SK-N-SH (cell line): Measurements from ENCODE around the gene FERMT2. TPM values are rescaled to one million over a fixed set of nuclear protein-coding genes. Genes with fewer than 3 reads are reported as not detected.

ENCODE experiments used
- CTCF ChIA-PET: fragments of 300-600, 350-600 bp; formaldehyde crosslinking; extraction: SDS; loops from one replicate; lab custom pipeline; 2021; lab: Yijun Ruan, JAX
- POLR2A ChIA-PET: fragments of 350-600 bp; sonication (Branson Sonifier 250); formaldehyde crosslinking; extraction: SDS; loops from one replicate; lab custom pipeline; 2020; ENCODE audit warnings: antibody characterized with exemption, inconsistent platforms; lab: Yijun Ruan, JAX
- DNase-seq: peaks from one replicate; pipeline ENCODE4 v3.0.0; 2012
- H2AFZ ChIP-seq: fragments of 200-600 bp; sonication (generic); 2 replicates; pipeline ENCODE4 v1.8.1; 2016; ENCODE audit warnings: antibody characterized with exemption, mild to moderate bottlenecking, low read depth
- H3F3A ChIP-seq: fragments of 200-600 bp; sonication (generic); replicated peaks from 2 replicates; pipeline ENCODE3; 2016; ENCODE audit warnings: antibody characterized with exemption, mild to moderate bottlenecking; ENCODE audit not compliant: insufficient read depth
- H3K27ac ChIP-seq, 2 experiments: fragments of 200-500 bp in 1 of 2; fragments of 200-600 bp in 1 of 2; sonication (Bioruptor generic) in 1 of 2; sonication (generic), shearing (Covaris generic) in 1 of 2; 2 replicates each; pipeline versions ENCODE4 v1.5.1 to v1.6.1; 2014 to 2016; ENCODE audit warnings: low read depth in 2 of 2, inconsistent platforms in 1 of 2, low read length in 1 of 2, mild to moderate bottlenecking in 1 of 2, mixed read lengths in 1 of 2
- H3K27me3 ChIP-seq: fragments of 200-600 bp; sonication (generic), shearing (Covaris generic); 2 replicates; pipeline ENCODE4 v1.6.1; 2016; ENCODE audit warnings: mixed run types; ENCODE audit not compliant: insufficient read depth
- H3K36me3 ChIP-seq, 2 experiments: fragments of 200-500 bp in 1 of 2; fragments of 200-600 bp in 1 of 2; sonication (Bioruptor generic) in 1 of 2; sonication (generic) in 1 of 2; replicated peaks in 1 of 2; 2 replicates each; pipeline versions ENCODE3 to v1.5.1; 2014 to 2016; ENCODE audit warnings: low read length in 1 of 2, mild to moderate bottlenecking in 1 of 2; ENCODE audit not compliant: insufficient read depth in 2 of 2, control insufficient read depth in 1 of 2
- H3K4me1 ChIP-seq, 2 experiments: fragments of 200-500 bp in 1 of 2; fragments of 200-600 bp in 1 of 2; sonication (Bioruptor generic) in 1 of 2; sonication (generic), shearing (Covaris generic) in 1 of 2; 2 replicates each; pipeline versions ENCODE4 v1.5.1 to v1.6.1; 2014 to 2016; ENCODE audit warnings: low read depth in 1 of 2, low read length in 1 of 2, mixed run types in 1 of 2; ENCODE audit not compliant: insufficient read depth in 2 of 2, control insufficient read depth in 1 of 2
- H3K4me2 ChIP-seq: fragments of 200-600 bp; sonication (generic), shearing (Covaris generic); 2 replicates; pipeline ENCODE4 v1.6.1; 2017; ENCODE audit warnings: mixed run types
- H3K4me3 ChIP-seq, 2 experiments: fragments of 200-500 bp in 1 of 2; fragments of 200-600 bp in 1 of 2; sonication (Bioruptor generic) in 1 of 2; sonication (generic), shearing (Covaris generic) in 1 of 2; 2 replicates each; pipeline versions ENCODE4 v1.5.1 to v1.8.1; 2014 to 2016; ENCODE audit warnings: low read depth in 2 of 2, inconsistent platforms in 1 of 2, low read length in 1 of 2, mild to moderate bottlenecking in 1 of 2, mixed read lengths in 1 of 2, moderate library complexity in 1 of 2
- H3K79me2 ChIP-seq: fragments of 200-600 bp; sonication (generic); 2 replicates; pipeline ENCODE4 v1.8.1; 2017; ENCODE audit warnings: mild to moderate bottlenecking; ENCODE audit not compliant: insufficient read depth
- H3K9ac ChIP-seq: fragments of 200-600 bp; sonication (generic); 2 replicates; pipeline ENCODE4 v1.6.1; 2017; ENCODE audit warnings: mixed run types
- H3K9me2 ChIP-seq: fragments of 200-600 bp; sonication (generic); 2 replicates; pipeline ENCODE4 v1.6.1; 2017; ENCODE audit warnings: mixed run types
- H3K9me3 ChIP-seq: fragments of 200-600 bp; sonication (generic); 2 replicates; pipeline ENCODE4 v1.6.1; 2017; ENCODE audit warnings: mixed run types, mild to moderate bottlenecking, moderate library complexity
- H4K20me1 ChIP-seq: fragments of 200-600 bp; sonication (generic); 2 replicates; pipeline ENCODE4 v1.6.1; 2017; ENCODE audit warnings: mild to moderate bottlenecking, mixed run types; ENCODE audit not compliant: insufficient read depth
- CHD2 ChIP-seq: fragments of 150-350 bp; IDR thresholded peaks from 2 replicates; pipeline ENCODE4 v1.6.1; 2018; ENCODE audit warnings: low read length; ENCODE audit not compliant: partially characterized antibody
- FOSL2 ChIP-seq: IDR thresholded peaks from 2 replicates; pipeline ENCODE4 v1.4.0; 2012; ENCODE audit warnings: low read depth, mild to moderate bottlenecking, moderate library complexity, borderline replicate concordance
- FOXJ3 ChIP-seq: sonication (generic); formaldehyde crosslinking; IDR thresholded peaks from 2 replicates; pipeline ENCODE4 v1.5.1; 2020; ENCODE audit warnings: mild to moderate bottlenecking, missing genetic modification reagents
- FOXM1 ChIP-seq: IDR thresholded peaks from 2 replicates; pipeline ENCODE4 v1.4.0; 2012; ENCODE audit warnings: low read depth, mild to moderate bottlenecking
- NFIC ChIP-seq: IDR thresholded peaks from 2 replicates; pipeline ENCODE4 v1.4.0; 2012; ENCODE audit warnings: borderline replicate concordance
- NRF1 ChIP-seq: IDR thresholded peaks from 2 replicates; pipeline ENCODE4 v1.6.1; 2012; ENCODE audit warnings: low read depth, mild to moderate bottlenecking, low read length
- POLR2AphosphoS5 ChIP-seq: IDR thresholded peaks from 2 replicates; pipeline ENCODE4 v1.6.1; 2012; ENCODE audit warnings: low read depth, low read length
- RAD21 ChIP-seq: IDR thresholded peaks from 2 replicates; pipeline ENCODE4 v1.6.1; 2012; ENCODE audit warnings: mild to moderate bottlenecking, low read length
- RFX5 ChIP-seq: IDR thresholded peaks from 2 replicates; pipeline ENCODE4 v1.6.1; 2012; ENCODE audit warnings: mild to moderate bottlenecking, improper control_type of control experiment, low read length
- SIN3A ChIP-seq: IDR thresholded peaks from 2 replicates; pipeline ENCODE4 v1.6.1; 2012; ENCODE audit warnings: low read depth, mild to moderate bottlenecking, low read length, moderate library complexity, borderline replicate concordance
- TAF1 ChIP-seq: IDR thresholded peaks from 2 replicates; pipeline ENCODE4 v1.6.1; 2012; ENCODE audit warnings: low read depth, mild to moderate bottlenecking, low read length, moderate library complexity, borderline replicate concordance
- TCF12 ChIP-seq: IDR thresholded peaks from 2 replicates; pipeline ENCODE4 v1.4.0; 2012
- TEAD4 ChIP-seq: IDR thresholded peaks from 2 replicates; pipeline ENCODE4 v1.4.0; 2012; ENCODE audit warnings: mild to moderate bottlenecking, borderline replicate concordance; ENCODE audit not compliant: insufficient read depth
- WGBS: methylation state at CpG from one replicate; pipeline ENCODE4 v1.1.6; 2017; ENCODE audit warnings: low lambda C conversion rate; 5-methylcytosine and 5-hydroxymethylcytosine counted together
- polyA plus RNA-seq, 3 experiments: library from polyadenylated mRNA; depleted of rRNA; stranded (reverse); fragments of >200 nt; gene quantifications; 2 replicates each; pipeline ENCODE4 v1.2.3, GENCODE V29; 2012
- TF ChIP-seq, protein P1 (sequence below): IDR thresholded peaks from 2 replicates; pipeline ENCODE4 v1.4.0; 2012; ENCODE audit warnings: low read depth, borderline replicate concordance
- TF ChIP-seq, protein P2 (sequence below): IDR thresholded peaks from 2 replicates; pipeline ENCODE4 v1.6.1; 2012; ENCODE audit warnings: mild to moderate bottlenecking, low read depth, low read length, moderate library complexity
- TF ChIP-seq, protein P3 (sequence below): fragments of 150-350 bp; IDR thresholded peaks from 2 replicates; pipeline ENCODE4 v1.6.1; 2016; ENCODE audit warnings: mild to moderate bottlenecking, low read depth, low read length
- TF ChIP-seq, protein P4 (sequence below): fragments of 150-350 bp; IDR thresholded peaks from 2 replicates; pipeline ENCODE4 v1.6.1; 2017; ENCODE audit warnings: antibody characterized with exemption, low read length, low read depth, borderline replicate concordance

The FERMT2 gene
- polyA plus RNA-seq, 1 of the 3 experiments (the other 2 are of a cell fraction): 40.1 TPM

DNA sequence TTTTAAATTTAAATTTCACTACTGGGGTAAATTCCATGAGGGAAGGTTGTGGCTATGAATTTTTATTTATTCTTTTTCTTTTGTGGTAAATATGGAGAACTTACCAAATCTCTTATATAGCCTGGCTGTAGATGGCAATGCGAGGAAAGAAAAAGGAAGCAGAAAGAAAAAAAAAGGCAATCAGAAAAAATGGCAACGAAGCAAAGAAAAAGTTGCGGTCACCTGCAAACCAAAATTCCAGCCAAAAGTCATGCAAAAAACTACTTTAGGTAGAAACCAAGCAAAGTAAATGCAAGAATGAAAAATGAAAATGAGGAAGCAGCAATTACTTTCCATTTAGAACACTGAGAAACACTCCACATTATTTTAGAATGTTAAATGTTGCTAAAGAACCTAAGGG is 89.9 kb downstream of the FERMT2 start:
- H3K79me2 ChIP-seq: peaks cover 59% of the 10 kb centered on the region
- H4K20me1 ChIP-seq: no peaks in the 10 kb centered on the region
- H3K36me3 ChIP-seq: peaks cover 63 to 84% of the 10 kb centered on the region in 2 experiments
- no peak overlapping the region for H3K9ac ChIP-seq
- no peaks in the 10 kb centered on the region for H3K27me3 ChIP-seq
- H2AFZ ChIP-seq: no peak overlapping the region
- H3K9me3 ChIP-seq: no peaks in the 10 kb centered on the region
- no peak overlapping the region for H3K4me2 ChIP-seq
- DNase-seq: no peak
- no peaks in the 10 kb centered on the region for H3K9me2 ChIP-seq
- ChIA-PET CTCF (no interaction called here), POLR2A (no interaction called here)
- peak overlapping the region in 1 of 2 experiments; percentile 26; a peak in 1 of 4 replicates for H3K27ac ChIP-seq
- 96% methylated on average over 3 of the region's 3 CpGs for WGBS
- H3F3A ChIP-seq: peaks cover 74% of the 10 kb centered on the region
- peaks cover 3 to 4% of the 10 kb centered on the region in 2 experiments; a peak in 2 of 4 replicates for H3K4me1 ChIP-seq
- no peak for TF ChIP-seq FOSL2
- H3K4me3 ChIP-seq: no peak overlapping the region

DNA sequence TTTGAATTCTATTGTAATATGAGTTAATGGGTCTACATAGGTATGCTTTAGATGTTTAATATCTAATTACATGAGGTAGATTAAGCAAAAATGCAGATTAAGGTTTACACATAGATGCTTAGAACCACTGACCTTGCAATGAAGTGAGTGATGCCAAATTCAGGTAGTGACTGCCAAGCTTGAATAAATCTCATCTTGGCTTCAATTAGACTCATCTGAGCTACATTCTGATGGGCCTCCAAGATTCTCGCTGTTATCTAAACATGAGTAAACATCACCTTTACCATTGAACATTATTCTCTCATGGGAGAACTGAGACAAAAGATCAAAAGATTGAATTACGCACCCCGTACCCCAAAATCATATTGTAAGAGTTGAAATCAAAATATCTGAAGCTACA is 90.6 kb downstream of the FERMT2 start:
- Histone ChIP-seq H3K4me3 (no peak overlapping the region), H3K79me2 (peaks cover 56% of the 10 kb centered on the region), H4K20me1 (no peaks in the 10 kb centered on the region), H3K4me2 (no peak overlapping the region), H3K27me3 (no peaks in the 10 kb centered on the region), H3F3A (peaks cover 74% of the 10 kb centered on the region), H3K27ac (no peak overlapping the region), H3K9ac (no peak overlapping the region), H3K4me1 (peaks cover 3 to 4% of the 10 kb centered on the region in 2 experiments; a peak in 2 of 4 replicates), H3K36me3 (peaks cover 63 to 81% of the 10 kb centered on the region in 2 experiments), H3K9me2 (no peaks in the 10 kb centered on the region), H2AFZ (no peak overlapping the region), H3K9me3 (no peaks in the 10 kb centered on the region)
- DNase-seq: no peak
- 97% methylated on average over 3 of the region's 3 CpGs for WGBS
- ChIA-PET POLR2A (interaction anchor here (0.5 kb wide), 1 partner anchor 13 kb away, joined by 3 read pairs; no protein-coding TSS in a partner anchor), CTCF (interaction anchor here (0.6 kb wide), 1 partner anchor 25 kb away, joined by 3 read pairs; no protein-coding TSS in a partner anchor)
- TF ChIP-seq FOSL2 (no peak), NFIC (no peak), CHD2 (no peak), POLR2AphosphoS5 (no peak), RAD21 (no peak), TEAD4 (no peak), TAF1 (no peak), RFX5 (no peak), NRF1 (no peak), FOXM1 (no peak), SIN3A (no peak), TCF12 (no peak), FOXJ3 (no peak)
- TF ChIP-seq, protein P1, sequence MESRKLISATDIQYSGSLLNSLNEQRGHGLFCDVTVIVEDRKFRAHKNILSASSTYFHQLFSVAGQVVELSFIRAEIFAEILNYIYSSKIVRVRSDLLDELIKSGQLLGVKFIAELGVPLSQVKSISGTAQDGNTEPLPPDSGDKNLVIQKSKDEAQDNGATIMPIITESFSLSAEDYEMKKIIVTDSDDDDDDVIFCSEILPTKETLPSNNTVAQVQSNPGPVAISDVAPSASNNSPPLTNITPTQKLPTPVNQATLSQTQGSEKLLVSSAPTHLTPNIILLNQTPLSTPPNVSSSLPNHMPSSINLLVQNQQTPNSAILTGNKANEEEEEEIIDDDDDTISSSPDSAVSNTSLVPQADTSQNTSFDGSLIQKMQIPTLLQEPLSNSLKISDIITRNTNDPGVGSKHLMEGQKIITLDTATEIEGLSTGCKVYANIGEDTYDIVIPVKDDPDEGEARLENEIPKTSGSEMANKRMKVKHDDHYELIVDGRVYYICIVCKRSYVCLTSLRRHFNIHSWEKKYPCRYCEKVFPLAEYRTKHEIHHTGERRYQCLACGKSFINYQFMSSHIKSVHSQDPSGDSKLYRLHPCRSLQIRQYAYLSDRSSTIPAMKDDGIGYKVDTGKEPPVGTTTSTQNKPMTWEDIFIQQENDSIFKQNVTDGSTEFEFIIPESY: no peak
- TF ChIP-seq, protein P2, sequence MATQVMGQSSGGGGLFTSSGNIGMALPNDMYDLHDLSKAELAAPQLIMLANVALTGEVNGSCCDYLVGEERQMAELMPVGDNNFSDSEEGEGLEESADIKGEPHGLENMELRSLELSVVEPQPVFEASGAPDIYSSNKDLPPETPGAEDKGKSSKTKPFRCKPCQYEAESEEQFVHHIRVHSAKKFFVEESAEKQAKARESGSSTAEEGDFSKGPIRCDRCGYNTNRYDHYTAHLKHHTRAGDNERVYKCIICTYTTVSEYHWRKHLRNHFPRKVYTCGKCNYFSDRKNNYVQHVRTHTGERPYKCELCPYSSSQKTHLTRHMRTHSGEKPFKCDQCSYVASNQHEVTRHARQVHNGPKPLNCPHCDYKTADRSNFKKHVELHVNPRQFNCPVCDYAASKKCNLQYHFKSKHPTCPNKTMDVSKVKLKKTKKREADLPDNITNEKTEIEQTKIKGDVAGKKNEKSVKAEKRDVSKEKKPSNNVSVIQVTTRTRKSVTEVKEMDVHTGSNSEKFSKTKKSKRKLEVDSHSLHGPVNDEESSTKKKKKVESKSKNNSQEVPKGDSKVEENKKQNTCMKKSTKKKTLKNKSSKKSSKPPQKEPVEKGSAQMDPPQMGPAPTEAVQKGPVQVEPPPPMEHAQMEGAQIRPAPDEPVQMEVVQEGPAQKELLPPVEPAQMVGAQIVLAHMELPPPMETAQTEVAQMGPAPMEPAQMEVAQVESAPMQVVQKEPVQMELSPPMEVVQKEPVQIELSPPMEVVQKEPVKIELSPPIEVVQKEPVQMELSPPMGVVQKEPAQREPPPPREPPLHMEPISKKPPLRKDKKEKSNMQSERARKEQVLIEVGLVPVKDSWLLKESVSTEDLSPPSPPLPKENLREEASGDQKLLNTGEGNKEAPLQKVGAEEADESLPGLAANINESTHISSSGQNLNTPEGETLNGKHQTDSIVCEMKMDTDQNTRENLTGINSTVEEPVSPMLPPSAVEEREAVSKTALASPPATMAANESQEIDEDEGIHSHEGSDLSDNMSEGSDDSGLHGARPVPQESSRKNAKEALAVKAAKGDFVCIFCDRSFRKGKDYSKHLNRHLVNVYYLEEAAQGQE: no peak
- TF ChIP-seq, protein P3, sequence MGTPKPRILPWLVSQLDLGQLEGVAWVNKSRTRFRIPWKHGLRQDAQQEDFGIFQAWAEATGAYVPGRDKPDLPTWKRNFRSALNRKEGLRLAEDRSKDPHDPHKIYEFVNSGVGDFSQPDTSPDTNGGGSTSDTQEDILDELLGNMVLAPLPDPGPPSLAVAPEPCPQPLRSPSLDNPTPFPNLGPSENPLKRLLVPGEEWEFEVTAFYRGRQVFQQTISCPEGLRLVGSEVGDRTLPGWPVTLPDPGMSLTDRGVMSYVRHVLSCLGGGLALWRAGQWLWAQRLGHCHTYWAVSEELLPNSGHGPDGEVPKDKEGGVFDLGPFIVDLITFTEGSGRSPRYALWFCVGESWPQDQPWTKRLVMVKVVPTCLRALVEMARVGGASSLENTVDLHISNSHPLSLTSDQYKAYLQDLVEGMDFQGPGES: no peak
- TF ChIP-seq, protein P4, sequence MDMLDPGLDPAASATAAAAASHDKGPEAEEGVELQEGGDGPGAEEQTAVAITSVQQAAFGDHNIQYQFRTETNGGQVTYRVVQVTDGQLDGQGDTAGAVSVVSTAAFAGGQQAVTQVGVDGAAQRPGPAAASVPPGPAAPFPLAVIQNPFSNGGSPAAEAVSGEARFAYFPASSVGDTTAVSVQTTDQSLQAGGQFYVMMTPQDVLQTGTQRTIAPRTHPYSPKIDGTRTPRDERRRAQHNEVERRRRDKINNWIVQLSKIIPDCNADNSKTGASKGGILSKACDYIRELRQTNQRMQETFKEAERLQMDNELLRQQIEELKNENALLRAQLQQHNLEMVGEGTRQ: no peak
